Fibroblast of skin of scalp (primary cell): ENCODE measurements around the gene TPP2.

ENCODE experiments used
- DNase-seq: peaks from one replicate; pipeline ENCODE4 v3.0.0-alpha.2; 2013

The TPP2 gene

DNA sequence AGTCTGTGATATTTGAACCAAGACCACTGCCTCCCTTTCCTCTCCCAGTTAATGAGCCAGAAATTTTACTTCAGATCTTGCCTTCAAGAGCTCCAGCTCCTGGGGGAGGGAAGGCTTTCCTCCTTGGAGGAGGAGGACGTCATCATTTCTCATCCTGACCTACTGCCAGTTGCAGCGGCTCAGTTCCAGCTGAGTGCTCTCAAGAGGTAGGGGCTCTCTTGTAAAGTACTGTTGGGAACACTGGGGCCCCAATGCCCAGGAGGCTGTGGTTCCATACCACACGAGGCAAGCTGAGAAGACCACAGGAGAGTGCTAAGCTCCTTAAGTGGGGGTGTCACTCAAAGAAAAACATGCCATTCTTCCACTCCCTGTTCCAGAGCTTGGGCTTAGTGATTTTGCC is 61.9 kb downstream of the TPP2 start:
- DNase-seq = peak; percentile 8

DNA sequence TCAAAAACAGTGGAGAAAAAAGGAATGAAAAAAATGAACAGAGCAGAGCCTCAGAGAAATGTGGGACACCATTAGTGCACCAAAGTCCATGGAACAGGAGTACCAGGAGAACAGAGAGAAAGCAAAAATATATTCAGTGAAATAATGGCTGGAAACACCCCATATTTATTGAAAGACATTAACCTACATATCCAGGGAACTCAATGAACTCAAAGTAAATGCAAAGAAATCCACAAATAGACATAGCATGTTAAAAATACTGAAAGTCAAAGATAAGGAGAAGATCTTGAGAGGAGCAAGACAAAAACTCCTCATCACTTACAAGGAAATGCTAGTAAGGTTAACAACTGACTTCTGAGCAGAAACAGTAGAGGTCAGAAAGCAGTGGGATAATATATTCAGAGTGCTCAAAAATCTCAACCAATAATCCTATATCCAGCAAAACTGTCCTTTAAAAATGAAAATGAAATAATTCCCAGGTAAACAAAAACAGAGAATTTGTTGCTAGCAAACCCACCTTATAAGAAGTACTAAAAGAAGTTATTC is 62.5 kb downstream of the TPP2 start:
- no peak for DNase-seq

DNA sequence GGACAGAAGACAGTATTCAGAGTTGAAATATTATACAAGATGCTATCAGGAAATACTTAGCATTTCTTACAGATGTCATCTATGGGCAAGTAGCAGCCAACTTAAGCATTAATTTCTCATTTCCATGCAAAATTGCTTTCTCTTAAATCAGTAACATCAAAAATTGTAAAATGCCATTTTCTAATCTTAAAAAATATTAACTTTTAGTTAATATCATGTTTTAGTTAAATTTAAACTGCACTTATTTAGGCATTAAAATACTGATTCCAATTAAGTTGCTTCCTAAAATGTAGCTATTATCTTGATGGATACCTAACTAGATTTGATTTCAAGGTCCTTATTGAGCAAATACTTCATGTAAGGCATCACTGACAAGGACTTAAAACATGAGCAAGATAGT is 70.2 kb downstream of the TPP2 start:
- DNase-seq = no peak

DNA sequence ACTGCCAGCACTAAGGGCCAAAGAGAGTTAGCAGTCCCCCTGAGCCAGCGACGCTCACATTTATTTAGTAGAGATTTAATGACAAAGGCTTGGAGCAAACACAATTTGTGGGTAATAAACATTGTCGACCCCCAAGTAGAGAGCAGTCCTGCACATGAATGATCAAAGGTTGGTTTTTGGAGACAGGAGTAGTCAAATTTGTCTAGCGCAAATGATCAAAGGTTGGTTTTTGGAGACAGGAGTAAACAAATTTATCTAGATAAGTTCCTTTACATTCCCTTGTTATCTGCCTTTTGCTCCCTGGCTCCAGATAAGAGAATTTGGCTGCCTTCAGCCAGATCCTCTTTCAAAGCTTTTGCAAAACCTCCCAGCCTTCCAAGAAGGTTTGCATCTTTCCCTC is 71.1 kb downstream of the TPP2 start:
- no peak for DNase-seq

DNA sequence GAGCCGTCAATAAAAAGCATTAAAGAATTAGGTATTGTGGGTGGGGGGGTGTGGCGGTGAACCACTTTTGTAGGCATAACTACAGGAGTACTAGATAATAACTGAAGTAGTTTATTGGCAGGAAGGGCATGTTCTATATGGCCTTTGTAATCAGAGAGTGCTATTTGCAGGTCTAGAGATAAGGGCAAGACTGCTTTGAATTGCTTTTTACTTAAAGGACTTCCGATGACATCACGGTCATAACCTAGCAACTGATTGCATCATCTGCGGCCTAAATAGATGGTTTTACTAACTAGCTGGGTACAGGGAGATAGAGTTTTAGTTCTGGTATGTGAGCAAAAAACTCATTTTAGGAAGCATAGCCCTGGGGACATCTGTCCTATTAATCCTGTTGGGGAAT is 73.3 kb downstream of the TPP2 start:
- DNase-seq = no peak

DNA sequence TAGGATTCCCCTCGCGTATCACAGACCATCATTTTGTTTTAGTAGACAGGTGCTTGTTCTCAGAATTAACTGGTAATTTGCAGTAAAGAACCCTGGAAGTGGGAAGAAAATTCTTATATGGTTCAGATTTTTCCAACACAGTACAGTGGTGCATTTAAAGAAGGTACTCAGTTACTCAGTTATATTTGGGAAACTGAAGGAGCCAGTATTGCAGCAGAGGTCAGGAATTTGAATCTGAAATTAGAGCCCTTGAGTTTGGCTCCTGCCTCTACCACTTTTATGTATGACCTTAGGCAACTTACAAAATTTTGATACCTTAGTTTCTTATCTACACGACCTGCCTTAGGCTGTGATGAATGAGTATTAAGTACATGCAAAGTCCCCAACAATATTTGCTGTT is 78.3 kb downstream of the TPP2 start:
- no peak for DNase-seq

DNA sequence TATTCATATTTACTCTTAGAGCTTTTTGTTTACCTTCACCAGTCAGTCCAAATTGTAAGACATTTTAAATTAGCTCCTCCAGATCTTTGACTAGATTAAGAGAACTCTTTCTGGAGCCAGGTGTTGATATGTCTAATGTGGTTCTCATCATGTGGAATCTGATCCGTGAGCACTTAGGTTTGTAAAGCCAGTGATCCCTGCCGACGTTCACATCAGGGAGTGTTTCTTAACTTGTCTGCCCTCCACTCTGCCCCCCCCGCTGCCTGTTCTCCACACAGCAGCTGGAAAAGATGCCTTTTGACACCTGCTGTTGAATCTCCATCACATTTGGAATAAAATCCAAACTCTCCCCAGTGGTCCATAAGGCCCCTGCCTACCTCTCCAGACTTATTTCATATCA is 80.3 kb downstream of the TPP2 start:
- DNase-seq = no peak

DNA sequence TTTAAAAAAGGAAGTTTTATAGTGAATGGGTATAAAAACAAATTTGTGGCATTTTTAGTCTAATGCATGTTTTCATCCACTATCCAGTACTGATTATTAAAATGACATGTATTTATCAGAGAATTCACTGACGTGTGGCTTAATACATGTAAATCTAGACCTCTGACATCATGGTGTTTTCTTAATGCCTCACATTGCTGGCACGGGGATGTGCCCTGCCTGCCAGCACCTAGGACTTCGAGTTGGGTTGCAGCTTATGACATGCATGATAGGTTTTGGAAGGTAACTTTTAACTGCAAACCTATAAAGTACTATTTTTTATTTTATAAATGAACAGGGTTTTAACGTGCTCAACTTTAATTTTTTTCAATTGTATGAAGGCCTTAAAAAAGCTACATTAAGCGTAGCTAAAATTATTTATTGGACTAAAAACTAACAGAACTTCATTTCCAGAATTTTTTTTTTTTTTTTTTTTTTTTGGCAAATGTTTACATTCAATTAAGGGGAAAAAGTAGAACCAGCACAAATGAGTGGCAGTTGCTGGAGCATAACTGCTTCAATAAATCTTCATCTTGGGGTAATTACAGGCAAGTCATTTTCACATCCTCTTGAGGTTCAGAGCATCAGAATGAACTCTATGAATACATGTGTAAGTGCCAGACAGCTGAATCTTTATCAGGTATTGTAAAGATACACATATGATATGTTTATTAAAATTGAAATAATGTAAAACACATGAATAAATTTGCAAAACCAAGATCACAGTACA is 81.7 kb downstream of the TPP2 start:
- no peak for DNase-seq

DNA sequence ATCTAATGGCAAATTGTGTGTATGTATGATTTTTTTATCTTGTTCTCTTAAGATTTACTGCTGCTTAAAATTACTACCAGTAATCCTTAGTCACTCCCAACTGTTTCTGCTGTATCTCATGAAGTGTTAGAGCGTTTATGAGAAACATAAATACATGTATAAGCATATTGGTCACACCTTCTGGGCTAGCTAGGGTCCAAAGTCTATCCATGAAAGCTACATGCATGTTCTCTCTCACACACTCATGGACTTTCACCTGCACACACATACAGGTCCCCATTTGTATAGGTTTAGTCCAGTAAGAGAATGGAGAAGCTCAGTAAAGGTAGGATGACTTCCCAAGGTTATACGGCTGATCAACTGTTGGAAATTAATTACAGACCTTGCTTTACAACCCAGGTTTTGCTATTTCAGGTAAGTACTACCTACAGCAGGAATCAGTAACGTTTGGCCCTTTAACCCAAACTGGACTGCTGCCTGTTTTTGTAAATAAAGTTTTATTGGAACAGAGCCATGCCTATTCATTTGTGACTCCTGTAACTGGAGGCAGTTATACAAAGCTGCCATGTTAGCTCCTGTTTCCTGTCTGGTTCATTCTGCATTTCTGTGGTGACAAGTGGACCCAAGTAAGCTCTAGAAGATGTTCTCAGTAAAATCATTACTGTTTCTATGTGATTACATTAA is 82.8 kb downstream of the TPP2 start:
- no peak for DNase-seq

DNA sequence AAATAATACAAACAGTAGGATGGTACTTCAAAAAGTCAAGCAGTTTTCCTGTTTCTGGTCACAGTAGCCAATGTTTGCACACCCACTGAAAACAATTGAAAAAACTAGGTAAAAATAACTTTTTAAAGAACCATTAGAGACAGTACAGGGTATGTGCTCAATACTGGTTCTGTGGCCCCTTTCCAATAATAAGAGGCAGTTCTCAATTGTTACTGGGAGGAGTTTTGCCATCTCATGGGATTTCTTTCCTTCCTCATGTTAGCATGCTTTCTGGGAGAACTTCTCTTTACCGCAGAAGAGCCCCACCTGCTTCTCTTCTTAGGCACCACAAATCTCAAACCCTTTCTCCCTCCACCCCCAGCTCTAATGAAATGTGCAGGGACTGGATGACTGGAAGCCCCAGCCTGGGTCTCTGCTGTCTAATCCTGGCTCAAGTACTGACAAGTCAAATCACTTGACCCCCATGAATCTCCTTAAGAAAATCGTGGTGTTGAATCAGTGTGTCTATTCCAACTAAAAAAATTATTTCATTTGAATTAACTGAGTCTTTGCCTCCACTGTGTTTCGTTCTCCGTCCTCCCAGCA is 83.4 kb downstream of the TPP2 start:
- DNase-seq = no peak

DNA sequence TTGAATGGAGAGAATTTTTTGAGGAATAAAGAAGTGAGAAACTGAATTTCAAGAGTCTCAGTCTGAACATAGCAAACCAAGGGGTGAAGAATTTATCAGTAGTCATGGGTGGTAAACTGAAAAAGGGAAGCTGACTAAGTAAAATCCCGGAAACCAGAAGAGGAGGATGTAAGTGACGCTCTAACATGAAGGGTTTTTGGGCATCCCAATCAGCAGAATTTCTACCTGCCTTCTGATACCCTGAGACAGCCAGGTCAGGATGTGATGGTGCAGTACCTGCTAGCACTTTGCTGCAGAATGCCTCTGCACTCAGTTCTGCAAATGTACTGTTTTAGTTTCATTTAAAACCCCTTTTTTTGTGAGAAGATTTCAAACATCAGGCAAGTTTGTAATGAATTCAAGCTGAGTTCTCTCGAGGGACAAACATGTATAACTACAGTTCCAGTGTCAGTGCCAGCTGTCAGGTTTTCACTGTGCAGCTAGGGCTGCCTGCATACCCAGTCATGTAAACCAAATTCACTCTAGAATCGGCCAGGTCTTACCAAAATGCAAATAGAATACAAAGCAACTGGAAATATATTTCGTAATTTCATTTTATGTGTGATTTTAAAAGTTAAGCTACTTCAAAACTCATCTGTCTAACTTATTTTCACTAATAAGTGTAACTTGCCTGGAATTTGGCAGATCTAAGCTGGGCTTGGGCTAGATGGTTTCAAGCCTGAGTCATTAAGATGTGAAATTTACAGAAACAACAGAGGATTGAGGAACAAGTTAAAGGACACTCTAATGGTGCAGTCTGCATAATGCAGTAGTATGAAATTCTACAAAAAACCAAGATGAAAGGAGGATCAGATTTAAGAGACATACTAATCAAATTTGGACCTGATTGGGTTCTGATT is 84.3 kb downstream of the TPP2 start:
- DNase-seq = peak; percentile 52

DNA sequence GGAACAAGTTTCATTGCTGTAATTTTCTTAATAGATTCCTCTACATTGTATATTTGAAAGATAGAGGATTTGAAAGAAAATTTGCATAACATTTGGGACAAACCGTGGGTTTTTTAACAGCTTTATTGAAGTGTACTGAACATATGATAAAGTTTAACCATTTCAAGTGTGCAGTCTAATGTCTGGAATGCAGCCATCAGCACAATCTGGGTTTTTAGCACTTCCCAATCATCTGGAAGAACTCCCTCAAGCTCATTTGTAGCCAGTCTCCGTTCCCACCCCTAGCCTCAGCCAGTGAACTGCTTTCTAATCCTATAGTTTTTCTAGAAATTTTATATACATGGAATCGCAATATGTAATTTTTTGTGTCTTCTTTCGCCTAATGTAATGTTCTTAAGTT is 85.4 kb downstream of the TPP2 start:
- no peak for DNase-seq

DNA sequence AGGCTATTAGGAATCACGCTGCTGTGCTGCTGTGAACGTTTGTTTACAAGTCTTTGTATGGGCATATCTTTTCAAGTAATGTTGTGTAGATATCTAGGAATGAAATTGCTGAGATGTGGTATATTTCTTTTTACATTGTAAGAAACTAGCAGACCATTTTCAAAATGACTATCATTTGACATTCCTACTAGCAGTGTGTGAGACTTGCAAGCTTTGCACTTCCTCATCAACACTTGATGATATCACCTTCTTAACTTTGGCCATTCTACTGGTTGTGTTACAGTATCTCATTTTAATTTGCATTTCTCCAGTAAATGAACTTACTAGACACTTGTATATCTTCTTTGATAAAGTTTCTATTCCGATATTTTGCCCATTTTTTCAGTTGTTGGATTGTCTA is 85.9 kb downstream of the TPP2 start:
- DNase-seq = no peak

DNA sequence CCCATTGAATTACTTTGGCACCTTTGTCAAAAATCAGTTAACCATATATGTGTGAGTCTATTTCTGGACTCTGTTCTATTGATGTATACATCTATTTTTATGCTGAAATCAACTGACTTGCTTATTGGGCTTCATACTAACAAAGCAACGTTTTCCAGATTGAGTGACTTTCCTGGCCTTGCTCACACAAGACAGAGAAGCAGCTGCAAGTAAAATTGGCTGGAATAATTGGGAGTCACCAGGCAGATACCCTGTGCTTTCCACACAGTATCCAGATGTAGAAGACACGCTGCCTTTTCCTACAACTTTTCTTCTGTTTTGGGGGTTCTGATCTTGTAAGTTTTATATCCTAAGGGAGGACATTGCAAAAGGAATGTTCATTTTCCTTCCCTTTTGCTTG is 86.9 kb downstream of the TPP2 start:
- DNase-seq = no peak

DNA sequence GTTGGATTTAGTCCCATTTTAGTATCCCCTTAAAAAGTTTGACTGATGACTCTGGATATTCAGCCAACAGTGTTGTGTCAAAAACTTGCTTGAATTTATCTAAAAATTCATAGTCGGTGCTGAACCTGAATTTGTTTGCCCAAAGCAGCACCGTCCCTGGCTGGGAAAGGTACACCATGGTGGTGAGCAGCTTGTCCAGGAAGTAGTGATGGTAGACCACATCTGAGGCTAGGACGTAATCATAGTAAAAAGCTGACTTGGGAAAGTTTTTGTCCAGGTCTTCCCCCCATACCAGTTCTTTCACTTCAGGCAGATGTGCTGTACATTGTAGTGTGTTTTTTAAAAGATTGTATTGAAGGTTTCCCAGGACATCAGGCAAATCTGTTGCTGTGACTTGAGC is 89.2 kb downstream of the TPP2 start:
- no peak for DNase-seq

DNA sequence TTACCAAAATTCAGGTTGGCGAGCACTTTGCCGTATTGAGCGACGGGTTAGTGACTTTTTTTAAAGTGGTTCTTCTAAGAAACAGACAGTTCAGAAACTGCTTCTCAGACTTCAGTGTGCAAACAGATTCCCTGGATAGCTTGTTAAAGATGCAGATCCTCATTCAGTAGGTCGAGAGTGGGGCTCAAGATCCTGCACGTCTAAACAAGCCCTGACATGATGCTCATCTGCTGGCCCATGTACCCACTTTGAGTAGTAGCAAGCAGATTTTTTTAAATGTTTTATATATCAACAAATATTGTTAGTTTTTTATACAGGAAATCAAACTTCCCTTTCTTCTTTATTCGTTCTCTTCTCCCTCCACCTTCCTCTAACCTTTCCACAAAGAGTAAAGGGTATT is 90.7 kb downstream of the TPP2 start:
- no peak for DNase-seq

DNA sequence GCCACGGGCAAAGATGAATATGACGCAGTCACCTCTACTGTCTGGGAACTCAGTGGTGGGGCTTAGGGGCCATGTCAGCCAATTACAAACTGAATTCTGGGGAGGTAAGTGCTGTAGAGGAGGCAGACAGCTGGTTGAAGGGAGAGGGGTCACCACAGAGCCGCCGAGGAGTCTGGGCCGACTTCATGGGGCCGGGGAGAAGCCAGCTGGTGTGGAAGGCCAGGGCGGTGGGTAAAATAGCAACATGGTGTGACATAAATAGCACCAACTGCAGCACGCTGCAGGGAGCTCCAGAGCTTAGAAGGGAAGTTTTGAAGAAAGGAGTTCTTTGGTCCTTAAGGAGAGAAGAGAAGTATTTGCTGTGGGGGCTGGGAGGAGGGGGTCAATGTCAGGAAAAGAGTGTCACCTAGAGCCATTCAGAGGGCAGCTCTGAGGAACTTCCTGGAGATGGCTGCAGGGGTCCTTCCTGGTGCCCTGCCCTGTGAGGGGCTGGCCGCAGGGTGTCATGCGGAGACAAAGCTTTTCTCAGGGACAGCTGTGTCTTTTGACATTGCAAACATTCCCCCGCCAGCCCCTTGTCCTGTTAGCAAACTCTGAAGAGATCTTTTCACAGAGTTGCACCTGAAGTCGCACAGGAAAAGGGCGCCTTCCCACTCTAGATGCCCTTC is 91.7 kb downstream of the TPP2 start:
- DNase-seq = no peak

DNA sequence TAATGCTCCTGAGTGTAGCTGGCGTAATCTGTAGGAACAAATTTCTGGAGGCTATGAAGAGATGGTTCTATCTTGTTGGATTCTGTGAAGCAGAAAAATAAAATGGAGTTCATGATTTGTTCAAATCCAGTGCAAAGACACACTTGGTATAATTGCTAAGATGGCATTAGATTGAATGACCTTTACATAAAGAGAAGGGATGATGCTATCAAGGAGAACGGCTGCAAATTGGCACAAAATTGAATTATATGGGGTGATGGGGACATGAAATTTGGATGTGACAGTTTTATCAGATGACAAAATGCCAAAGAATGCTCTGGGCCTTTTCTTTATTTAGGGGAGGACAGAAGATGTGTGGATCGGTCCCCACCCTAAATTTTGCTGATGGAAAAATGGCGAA is 94.1 kb downstream of the TPP2 start:
- no peak for DNase-seq

DNA sequence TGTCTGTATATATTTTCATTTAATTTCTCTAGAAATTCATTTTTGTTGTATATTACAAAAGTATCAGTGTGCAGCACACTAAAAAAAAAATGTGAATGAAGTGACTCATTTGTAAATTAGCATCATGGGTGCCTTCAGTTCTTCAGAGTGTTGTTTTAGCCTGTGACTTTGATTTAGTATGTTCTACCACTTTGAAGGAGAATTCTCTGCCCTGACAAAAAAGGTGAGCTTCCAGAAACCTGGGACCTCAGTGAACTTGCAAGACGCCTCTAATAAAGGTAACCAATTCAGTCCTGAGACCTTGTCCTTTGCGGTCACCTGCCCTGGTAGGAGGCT is 95.7 kb downstream of the TPP2 start:
- DNase-seq = no peak

DNA sequence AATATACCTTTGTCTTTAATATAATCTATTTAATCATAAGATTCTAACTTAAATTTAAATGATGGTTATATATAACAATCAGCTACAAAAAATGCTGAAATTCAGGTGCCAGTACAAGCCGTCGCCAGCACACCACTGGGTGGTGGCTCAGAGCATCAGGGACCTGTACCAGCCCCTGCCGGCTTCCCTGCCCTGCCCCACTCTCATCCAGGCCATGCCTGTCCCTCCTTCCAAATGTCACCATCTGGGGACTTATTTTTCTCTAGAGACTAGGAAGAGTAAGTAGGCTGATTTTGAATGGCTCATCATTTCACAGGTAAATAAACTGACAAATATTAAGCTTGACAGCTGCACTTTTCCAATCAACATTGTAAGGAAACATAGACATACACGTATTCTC is 96.5 kb downstream of the TPP2 start:
- DNase-seq = no peak

DNA sequence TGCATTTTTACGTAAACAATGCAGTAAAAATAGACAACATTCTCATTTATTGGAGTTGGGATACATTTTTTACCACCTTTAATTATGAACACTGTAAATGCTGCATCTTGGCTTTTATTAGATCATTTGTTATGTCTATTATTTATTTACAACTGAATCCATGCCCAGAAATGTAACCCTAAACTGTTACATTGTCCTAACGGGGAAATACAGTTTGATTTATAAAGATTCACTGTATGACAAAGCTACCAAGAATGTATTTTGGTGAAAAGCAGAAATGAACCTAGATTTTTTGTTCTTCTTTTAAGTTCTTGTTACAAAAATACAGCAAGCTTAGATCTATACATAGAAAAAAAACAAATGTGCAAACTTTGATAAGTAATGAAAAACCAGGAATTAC is 97.0 kb downstream of the TPP2 start:
- peak; percentile 9 for DNase-seq

DNA sequence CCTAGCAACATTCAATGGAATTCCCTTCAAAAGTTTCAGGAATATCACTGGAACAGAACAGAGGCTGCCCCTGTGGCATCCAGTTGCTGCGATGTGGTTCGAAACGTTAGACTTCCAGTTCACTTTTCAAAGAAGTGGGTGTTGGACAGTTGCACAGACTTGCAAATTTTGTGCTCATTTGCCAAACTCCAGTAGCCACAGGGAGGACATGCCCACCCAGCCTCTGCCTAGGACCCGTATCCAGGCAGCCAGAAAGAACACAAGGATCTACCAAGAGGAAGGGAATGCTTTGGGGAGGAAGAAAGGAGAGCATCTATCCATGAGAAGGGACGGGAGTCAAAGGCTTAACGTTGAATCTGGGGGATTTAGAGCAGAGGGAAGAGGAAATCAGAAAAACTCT is 98.2 kb downstream of the TPP2 start, which contains the start of gene METTL21C:
TSS of gene METTL21C (minus strand) at position 108 of the 400 bp plus-strand sequence. CDS start 546 bp downstream, outside the sequence.
- DNase-seq = no peak
